Osteoblast (primary cell): ENCODE results near the gene ENTPD2. TPM values are rescaled to one million over a fixed set of nuclear protein-coding genes. Genes with fewer than 3 reads are reported as not detected.
A peak's percentile ranks its signal among the peaks of the same experiment; 100 is the strongest.

Experiments used
- DNase-seq: peaks from one replicate; pipeline ENCODE4 v3.0.0; 2011; ENCODE audit warnings: low spot score, mixed read lengths; ENCODE audit not compliant: insufficient read length; ENCODE audit errors: missing footprints
- H2AFZ ChIP-seq: 2 replicates; pipeline ENCODE4 v1.6.0; 2011; ENCODE audit warnings: mild to moderate bottlenecking, low read length
- H3K27ac ChIP-seq: 2 replicates; pipeline ENCODE4 v1.5.1; 2011; ENCODE audit warnings: mild to moderate bottlenecking, low read depth, low read length, moderate library complexity
- H3K27me3 ChIP-seq: 2 replicates; pipeline ENCODE4 v1.6.0; 2012; ENCODE audit warnings: mild to moderate bottlenecking, control low read depth, inconsistent platforms, low read length, moderate library complexity; ENCODE audit not compliant: insufficient read depth
- H3K36me3 ChIP-seq: 2 replicates; pipeline ENCODE4 v1.5.1; 2011; ENCODE audit warnings: mild to moderate bottlenecking, low read length, control low read depth, moderate library complexity; ENCODE audit not compliant: insufficient read depth
- H3K4me1 ChIP-seq: 2 replicates; pipeline ENCODE4 v1.5.1; 2011; ENCODE audit warnings: mild to moderate bottlenecking, low read length, control low read depth, moderate library complexity; ENCODE audit not compliant: insufficient read depth
- H3K4me2 ChIP-seq: 2 replicates; pipeline ENCODE4 v1.6.0; 2011; ENCODE audit warnings: mild to moderate bottlenecking, low read length; ENCODE audit not compliant: insufficient read depth
- H3K4me3 ChIP-seq: fragments of 200-600 bp; sonication (generic); 3 replicates; pipeline ENCODE4 v1.5.1; 2012; ENCODE audit warnings: mild to moderate bottlenecking, low read length, inconsistent platforms; ENCODE audit not compliant: insufficient read depth
- H3K79me2 ChIP-seq: 2 replicates; pipeline ENCODE4 v1.6.0; 2012; ENCODE audit warnings: mild to moderate bottlenecking, low read length, control low read depth, inconsistent platforms; ENCODE audit not compliant: insufficient read depth
- H3K9me3 ChIP-seq: 2 replicates; pipeline ENCODE4 v1.5.1; 2011; ENCODE audit warnings: low read depth, low read length, control low read depth
- H4K20me1 ChIP-seq: 2 replicates; pipeline ENCODE4 v1.6.0; 2012; ENCODE audit warnings: mild to moderate bottlenecking, low read length, control low read depth; ENCODE audit not compliant: insufficient read depth
- total RNA-seq: library from RNA; depleted of rRNA; stranded (reverse); fragments of >200 nt; gene quantifications from 2 replicates; pipeline ENCODE4 v1.2.3, GENCODE V29; 2012
- TF ChIP-seq, protein P1 (sequence below): IDR thresholded peaks from 2 replicates; pipeline ENCODE4 v1.5.1; 2011; ENCODE audit warnings: mild to moderate bottlenecking, low read depth, low read length, moderate library complexity; ENCODE audit errors: extremely low read depth

ENTPD2 gene
- total RNA-seq, 1 donor: not detected

- peak within 1 kb of the TSS; percentile 62 for H2AFZ ChIP-seq
- peak; percentile 100 for DNase-seq
- no peaks in the 10 kb centered on the region for H3K27me3 ChIP-seq
These were observed 16.5 kb upstream of the ENTPD2 start, which contains the start of gene SAPCD2 for GRCh38 chr9:137070201-137070905. TSS of gene SAPCD2 (minus strand) at chr9:137070557. CDS start at chr9:137070460, 97 bp downstream.

DNA sequence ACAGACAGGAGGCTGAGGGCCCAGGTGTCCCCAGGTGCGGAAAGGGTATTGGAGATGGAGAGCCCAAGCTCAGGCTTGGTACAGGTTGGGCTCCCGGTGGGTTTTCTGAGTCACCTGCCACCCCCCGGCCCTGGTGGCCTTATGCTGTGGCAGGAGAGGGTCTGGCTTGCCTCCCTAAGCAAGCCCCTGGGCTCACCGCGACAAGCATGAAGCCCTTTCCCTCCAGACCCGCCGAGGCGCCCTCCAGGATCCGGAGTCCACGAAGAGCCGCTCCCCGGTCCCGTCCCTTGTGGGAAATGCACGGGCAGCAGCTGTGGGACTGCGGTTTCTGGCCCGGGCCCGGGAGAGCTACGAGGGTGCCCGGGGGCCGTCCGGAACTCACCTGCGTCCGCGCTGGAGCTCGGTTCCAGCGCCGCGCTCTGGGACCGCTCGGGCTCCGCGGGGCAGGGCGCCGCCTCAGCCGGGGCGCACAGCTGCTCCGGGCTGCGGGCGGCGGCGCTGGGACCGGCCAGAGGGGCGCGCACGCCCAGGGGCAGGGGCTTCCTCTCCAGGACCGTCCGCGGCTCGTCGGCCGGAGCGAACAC is 15.7 kb upstream of the ENTPD2 start:
- peak; percentile 87 for DNase-seq
- no peaks in the 10 kb centered on the region for H3K79me2 ChIP-seq
- no peaks in the 10 kb centered on the region for H3K9me3 ChIP-seq
- no peaks in the 10 kb centered on the region for H3K36me3 ChIP-seq
- H3K27ac ChIP-seq: no peak overlapping the region
- peak overlapping the region; percentile 82 for H3K4me2 ChIP-seq
- H3K27me3 ChIP-seq: no peaks in the 10 kb centered on the region
- peak overlapping the region; percentile 35 for H3K4me3 ChIP-seq
- H3K4me1 ChIP-seq: peaks cover 5% of the 10 kb centered on the region
- no peak overlapping the region for H2AFZ ChIP-seq
- peaks cover 6% of the 10 kb centered on the region for H4K20me1 ChIP-seq
- TF ChIP-seq, protein P1, sequence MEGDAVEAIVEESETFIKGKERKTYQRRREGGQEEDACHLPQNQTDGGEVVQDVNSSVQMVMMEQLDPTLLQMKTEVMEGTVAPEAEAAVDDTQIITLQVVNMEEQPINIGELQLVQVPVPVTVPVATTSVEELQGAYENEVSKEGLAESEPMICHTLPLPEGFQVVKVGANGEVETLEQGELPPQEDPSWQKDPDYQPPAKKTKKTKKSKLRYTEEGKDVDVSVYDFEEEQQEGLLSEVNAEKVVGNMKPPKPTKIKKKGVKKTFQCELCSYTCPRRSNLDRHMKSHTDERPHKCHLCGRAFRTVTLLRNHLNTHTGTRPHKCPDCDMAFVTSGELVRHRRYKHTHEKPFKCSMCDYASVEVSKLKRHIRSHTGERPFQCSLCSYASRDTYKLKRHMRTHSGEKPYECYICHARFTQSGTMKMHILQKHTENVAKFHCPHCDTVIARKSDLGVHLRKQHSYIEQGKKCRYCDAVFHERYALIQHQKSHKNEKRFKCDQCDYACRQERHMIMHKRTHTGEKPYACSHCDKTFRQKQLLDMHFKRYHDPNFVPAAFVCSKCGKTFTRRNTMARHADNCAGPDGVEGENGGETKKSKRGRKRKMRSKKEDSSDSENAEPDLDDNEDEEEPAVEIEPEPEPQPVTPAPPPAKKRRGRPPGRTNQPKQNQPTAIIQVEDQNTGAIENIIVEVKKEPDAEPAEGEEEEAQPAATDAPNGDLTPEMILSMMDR: no peak

More at GRCh38 chr9:137070201-137070905, 16.5 kb upstream of the ENTPD2 start, which contains the start of gene SAPCD2:
- Histone ChIP-seq H3K79me2 (no peaks in the 10 kb centered on the region), H3K36me3 (no peaks in the 10 kb centered on the region), H3K4me2 (peak within 1 kb of the TSS; percentile 82), H4K20me1 (peaks cover 6% of the 10 kb centered on the region), H3K4me1 (peaks cover 5% of the 10 kb centered on the region), H3K9me3 (no peaks in the 10 kb centered on the region), H3K4me3 (peak within 1 kb of the TSS; percentile 71), H3K27ac (no peak within 1 kb of the TSS)
- TF ChIP-seq, protein P1: no peak

- Histone ChIP-seq H3K4me1 (peaks cover 5% of the 10 kb centered on the region), H4K20me1 (peaks cover 6% of the 10 kb centered on the region), H3K27me3 (no peaks in the 10 kb centered on the region), H3K27ac (no peak overlapping the region), H3K9me3 (no peaks in the 10 kb centered on the region), H3K36me3 (no peaks in the 10 kb centered on the region), H3K4me3 (peak overlapping the region; percentile 35), H3K4me2 (peak overlapping the region; percentile 82), H3K79me2 (no peaks in the 10 kb centered on the region), H2AFZ (no peak overlapping the region)
- peak; percentile 72 for DNase-seq
- TF ChIP-seq, protein P1: no peak
These were observed 15.0 kb upstream of the ENTPD2 start for GRCh38 chr9:137068539-137069507.
